WI38 (cell line): ENCODE results near the gene NCBP2L.

ENCODE experiments used
- H3K4me3 ChIP-seq: 2 replicates; pipeline ENCODE4 v1.5.1; 2011; ENCODE audit warnings: low read depth, mild to moderate bottlenecking, control low read depth, low read length
- CTCF ChIP-seq: IDR thresholded peaks from 2 replicates; pipeline ENCODE4 v1.5.1; 2012; ENCODE audit warnings: low read depth, mild to moderate bottlenecking, control low read depth, low read length

Gene NCBP2L

GRCh38 chrX:107733686-107734085, 43.8 kb upstream of the NCBP2L start:
- TF ChIP-seq CTCF = no peak
- H3K4me3 ChIP-seq = no peak overlapping the region

- no peak for TF ChIP-seq CTCF
- H3K4me3 ChIP-seq = no peak overlapping the region
These were observed 42.9 kb upstream of the NCBP2L start for GRCh38 chrX:107734646-107735045.

GRCh38 chrX:107736781-107737531, 40.6 kb upstream of the NCBP2L start:
- TF ChIP-seq CTCF = no peak

GRCh38 chrX:107738272-107738671, 39.3 kb upstream of the NCBP2L start:
- H3K4me3 ChIP-seq = no peak overlapping the region
- TF ChIP-seq CTCF = no peak

More at GRCh38 chrX:107736781-107737531, 40.6 kb upstream of the NCBP2L start:
- no peak overlapping the region for H3K4me3 ChIP-seq

GRCh38 chrX:107738768-107739167, 38.8 kb upstream of the NCBP2L start:
- H3K4me3 ChIP-seq = no peak overlapping the region
- TF ChIP-seq CTCF = no peak

- H3K4me3 ChIP-seq = no peak overlapping the region
- TF ChIP-seq CTCF = no peak
These were observed 38.0 kb upstream of the NCBP2L start for GRCh38 chrX:107739541-107739940.

- TF ChIP-seq CTCF = no peak
These were observed 36.1 kb upstream of the NCBP2L start for GRCh38 chrX:107741404-107741790.

More at GRCh38 chrX:107741404-107741790, 36.1 kb upstream of the NCBP2L start:
- H3K4me3 ChIP-seq = no peak overlapping the region
